Sigmoid colon (tissue), 4 donors: ENCODE results near the gene NCBP3.

Experiments
- POLR2A ChIP-seq, 2 donors: fragments of 450-650 bp; IDR thresholded peaks; one replicate each; pipeline ENCODE4 v1.6.1; 2016; ENCODE audit warnings: antibody characterized with exemption in 2 of 2, mild to moderate bottlenecking in 2 of 2, moderate library complexity in 2 of 2
- POLR2AphosphoS5 ChIP-seq, 4 donors: sonication (generic); formaldehyde crosslinking; IDR thresholded peaks; one replicate each; pipeline ENCODE4 v1.6.1; 2017; ENCODE audit warnings: antibody characterized with exemption in 4 of 4
- TF ChIP-seq, protein P1 (sequence below), 4 experiments: fragments of 450-650 bp in 3 of 4; fragments of 200-600 bp in 1 of 4; IDR thresholded peaks; one replicate each; pipeline ENCODE4 v1.5.1; 2016 to 2019; ENCODE audit warnings: antibody characterized with exemption in 4 of 4, mild to moderate bottlenecking in 3 of 4, moderate library complexity in 2 of 4

DNA sequence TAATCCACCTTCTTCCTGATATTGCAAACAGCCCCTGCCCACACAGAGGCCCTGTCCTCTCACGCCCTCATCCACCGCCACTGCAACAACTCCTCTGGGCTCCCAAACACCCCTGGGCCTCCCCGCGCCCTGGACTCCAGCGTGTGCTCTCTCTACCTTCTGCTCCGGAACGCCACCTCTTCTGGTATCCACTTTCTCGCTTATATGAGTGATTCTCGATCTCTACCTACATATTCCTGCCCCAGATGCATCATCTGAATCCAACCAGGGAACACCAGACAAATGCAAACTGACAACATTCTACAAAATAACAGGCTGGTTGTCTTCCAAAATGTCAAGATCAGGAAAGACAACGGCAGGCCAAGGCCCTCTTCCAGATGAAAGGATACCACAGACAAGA is 27.8 kb upstream of the NCBP3 start:
- TF ChIP-seq, protein P1, sequence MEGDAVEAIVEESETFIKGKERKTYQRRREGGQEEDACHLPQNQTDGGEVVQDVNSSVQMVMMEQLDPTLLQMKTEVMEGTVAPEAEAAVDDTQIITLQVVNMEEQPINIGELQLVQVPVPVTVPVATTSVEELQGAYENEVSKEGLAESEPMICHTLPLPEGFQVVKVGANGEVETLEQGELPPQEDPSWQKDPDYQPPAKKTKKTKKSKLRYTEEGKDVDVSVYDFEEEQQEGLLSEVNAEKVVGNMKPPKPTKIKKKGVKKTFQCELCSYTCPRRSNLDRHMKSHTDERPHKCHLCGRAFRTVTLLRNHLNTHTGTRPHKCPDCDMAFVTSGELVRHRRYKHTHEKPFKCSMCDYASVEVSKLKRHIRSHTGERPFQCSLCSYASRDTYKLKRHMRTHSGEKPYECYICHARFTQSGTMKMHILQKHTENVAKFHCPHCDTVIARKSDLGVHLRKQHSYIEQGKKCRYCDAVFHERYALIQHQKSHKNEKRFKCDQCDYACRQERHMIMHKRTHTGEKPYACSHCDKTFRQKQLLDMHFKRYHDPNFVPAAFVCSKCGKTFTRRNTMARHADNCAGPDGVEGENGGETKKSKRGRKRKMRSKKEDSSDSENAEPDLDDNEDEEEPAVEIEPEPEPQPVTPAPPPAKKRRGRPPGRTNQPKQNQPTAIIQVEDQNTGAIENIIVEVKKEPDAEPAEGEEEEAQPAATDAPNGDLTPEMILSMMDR (IDR thresholded peaks at IDR 0.05), result no peak
- no peak for TF ChIP-seq POLR2A (IDR thresholded peaks at IDR 0.05)
- no peak for TF ChIP-seq POLR2AphosphoS5 (IDR thresholded peaks at IDR 0.05)
